Activated CD4-positive, CD25-positive, alpha-beta regulatory T cell treated with anti-CD3 and anti-CD28 coated beads, Interleukin-2, amount 50 U/mL, for 72 hours (primary cell): ENCODE measurements around the gene HAP1.
"Not testable (repeated sequence)": the region's sequence is repeated elsewhere in the genome, so short reads cannot be mapped to it uniquely, and the experiment has no call there.

ENCODE experiments used
- DNase-seq: peaks from one replicate; pipeline ENCODE4 v3.0.0; 2021

HAP1 gene, protein sequence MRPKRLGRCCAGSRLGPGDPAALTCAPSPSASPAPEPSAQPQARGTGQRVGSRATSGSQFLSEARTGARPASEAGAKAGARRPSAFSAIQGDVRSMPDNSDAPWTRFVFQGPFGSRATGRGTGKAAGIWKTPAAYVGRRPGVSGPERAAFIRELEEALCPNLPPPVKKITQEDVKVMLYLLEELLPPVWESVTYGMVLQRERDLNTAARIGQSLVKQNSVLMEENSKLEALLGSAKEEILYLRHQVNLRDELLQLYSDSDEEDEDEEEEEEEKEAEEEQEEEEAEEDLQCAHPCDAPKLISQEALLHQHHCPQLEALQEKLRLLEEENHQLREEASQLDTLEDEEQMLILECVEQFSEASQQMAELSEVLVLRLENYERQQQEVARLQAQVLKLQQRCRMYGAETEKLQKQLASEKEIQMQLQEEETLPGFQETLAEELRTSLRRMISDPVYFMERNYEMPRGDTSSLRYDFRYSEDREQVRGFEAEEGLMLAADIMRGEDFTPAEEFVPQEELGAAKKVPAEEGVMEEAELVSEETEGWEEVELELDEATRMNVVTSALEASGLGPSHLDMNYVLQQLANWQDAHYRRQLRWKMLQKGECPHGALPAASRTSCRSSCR

DNA sequence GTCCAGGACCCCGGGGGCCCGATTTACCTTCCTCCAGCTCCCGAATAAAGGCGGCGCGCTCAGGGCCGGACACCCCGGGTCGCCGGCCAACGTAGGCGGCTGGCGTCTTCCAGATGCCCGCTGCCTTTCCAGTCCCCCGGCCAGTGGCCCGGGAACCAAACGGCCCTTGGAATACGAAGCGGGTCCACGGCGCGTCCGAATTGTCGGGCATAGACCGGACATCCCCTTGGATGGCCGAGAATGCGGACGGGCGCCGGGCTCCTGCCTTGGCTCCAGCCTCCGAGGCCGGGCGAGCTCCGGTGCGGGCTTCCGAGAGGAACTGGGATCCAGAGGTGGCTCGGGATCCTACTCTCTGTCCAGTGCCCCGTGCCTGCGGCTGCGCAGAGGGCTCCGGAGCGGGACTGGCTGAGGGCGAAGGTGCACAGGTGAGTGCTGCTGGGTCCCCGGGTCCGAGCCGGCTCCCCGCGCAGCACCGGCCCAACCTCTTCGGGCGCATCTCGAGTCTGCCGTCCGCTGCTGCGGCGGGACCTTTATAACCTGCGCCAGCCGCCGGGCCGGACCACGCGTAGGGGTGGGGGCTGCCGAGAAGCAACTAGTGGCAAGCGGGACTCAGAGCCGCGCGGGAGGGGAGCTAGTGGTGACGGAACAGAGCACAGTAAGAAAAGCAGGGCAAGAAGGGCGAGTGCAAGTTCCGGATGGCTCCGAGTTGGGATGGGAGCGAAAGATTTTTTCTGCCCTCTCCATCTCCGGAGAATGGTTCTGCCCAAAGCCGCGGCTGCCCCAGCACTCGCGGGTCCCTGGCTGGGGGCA is at the start of gene HAP1:
Gene HAP1, minus strand, starts transcription at position 505 of the 810 bp plus-strand sequence. Its CDS starts 9 bp downstream, at position 496.
- peak; percentile 37 for DNase-seq

DNA sequence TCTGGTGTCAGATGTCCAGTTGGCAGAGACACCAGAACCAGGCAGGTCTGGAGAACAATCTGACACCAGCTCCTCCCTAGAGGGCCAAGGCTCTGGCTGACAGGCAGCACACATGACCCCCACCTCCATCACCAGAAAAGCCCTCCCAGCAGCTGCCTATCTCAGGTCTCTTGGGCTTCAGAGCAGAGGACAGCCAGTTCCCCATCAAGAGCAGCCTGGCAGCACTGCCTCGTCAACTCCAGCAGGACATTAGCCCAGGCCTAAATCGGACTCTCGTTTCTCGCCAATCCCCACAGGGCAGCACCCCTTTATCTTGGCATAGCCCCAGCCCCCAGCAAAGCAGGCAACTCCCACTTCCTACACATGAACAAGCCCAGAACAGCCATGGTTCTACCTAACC is 47.7 kb upstream of the HAP1 start:
- no peak for DNase-seq

DNA sequence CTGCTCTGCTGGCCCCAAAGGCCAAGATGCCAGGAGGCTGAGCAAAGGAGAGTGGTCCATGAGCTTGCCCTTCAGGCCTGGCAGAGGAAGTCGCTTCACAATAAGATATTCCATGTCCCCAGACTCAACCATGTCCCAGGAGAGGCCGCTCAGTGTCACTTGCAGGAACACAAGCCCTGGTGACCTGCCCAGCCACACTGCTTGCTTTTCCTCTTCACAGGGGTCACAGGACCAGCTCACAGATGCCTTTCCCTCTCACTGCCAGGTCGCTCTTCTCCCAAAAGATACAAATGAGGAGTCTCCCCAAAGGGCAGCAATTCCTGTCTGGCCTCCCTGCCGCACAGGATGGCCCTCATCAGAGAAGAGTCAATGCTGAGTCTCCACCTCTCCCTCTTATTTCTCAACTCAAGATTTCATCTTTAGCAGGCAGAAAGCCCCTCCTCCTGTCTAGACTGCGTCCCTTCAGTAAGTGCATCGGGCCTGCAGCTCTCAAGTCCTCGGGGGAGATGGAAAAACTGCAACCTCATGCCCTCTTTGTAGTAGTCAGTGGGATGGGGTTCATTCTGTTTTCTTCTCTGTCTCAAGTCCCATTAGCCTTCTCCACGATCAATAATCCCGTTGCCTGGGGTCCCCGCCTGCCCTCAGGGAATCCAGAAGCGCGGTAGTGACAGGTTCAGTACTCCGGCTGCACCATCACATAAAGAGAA is 47.1 kb upstream of the HAP1 start:
- DNase-seq = no peak

DNA sequence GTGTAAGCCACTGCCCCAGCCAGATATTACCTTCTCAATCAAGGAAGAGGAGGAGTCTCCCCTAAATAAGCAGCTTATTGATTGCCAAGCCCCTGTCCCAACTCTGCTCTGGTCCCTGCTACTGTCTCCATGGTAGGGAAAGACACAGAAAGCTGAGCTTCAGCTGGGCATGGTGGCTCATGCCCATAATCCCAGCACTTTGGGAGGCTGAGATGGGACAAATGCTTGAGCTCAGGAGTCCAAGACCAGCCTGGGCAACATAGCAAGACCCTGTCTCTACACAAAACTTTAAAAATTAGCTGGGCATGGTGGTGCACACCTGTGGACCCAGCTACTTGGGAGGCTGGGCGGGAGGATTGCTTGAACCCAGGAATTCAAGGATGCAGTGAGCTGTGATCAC is 45.5 kb upstream of the HAP1 start:
- DNase-seq = no peak

DNA sequence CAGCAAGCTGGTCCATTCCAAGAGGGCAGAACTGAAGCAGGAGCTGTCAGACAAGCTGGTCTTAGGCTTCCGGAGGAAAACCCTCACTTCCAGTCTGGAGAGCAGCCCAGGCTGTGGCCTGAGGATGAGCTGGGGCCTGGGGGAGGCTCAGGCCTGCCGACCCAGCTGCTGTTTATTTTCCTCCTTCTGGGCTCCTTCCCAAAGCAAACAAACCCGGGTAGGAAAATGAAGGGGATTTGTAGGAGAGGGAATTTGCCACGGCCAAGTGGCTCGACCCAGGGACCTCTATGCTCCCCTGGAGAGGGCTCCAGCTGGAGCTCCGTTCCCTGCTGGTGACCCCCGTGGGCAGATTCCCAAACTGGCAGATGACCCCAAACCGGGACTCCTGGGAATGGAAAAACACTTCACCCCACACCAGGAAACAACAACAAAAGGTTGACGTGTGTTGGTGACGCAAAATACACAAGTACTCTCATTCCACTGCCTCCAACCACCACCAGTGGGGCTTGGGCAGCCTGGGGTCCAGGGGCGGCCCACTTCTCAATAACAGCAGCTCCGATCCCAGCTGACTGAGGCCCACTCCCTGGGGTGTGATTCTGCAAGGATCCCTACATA is 43.2 kb upstream of the HAP1 start:
- DNase-seq = no peak

DNA sequence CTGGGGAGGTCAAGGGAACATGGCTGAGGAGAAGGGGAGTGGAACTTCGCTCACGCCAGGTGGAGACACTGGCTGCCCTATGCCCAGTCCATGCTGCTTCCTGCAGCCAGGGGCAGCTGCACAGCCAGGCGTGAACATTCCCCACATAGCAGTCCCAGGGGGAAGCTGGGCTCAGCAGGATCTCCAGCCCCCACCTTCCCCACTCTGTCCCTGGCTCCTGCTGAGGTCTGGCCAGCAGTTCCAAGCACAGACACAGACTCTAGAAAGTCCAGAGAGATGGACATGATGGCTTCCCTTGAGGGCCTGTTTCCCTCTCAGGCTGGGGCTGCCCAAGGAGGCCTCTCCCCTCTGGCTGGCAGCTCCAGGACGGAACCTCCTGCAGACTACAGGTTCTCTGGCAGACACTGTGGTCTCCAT is 42.7 kb upstream of the HAP1 start:
- DNase-seq = no peak

DNA sequence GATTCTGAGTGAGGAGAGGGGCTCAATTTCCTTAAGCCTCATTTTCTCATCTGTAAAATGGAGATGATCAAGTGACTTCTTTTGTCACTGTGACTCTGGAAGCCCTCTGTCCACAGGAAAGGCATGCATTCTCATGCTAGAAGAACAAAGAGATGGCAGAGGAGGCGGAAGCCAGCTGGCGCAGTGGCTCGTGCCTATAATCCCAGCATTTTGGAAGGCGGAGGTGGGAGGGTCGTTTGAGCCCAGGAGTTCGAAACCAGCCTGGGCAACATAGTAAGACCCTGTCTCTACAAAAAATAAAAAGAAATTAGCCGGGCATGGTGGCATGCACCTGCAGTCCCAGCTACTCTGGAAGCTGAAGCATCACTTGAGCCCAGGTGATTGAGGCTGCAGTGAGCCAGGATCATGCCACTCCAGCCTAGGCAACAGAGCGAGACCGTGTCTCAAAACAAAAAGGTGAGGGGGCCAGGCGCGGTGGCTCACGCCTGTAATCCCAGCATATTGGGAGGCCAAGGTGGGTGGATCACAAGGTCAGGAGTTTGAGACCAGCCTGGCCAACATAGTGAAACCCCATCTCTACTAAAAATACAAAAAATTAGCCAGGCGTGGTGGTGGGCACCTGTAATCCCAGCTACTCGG is 41.9 kb upstream of the HAP1 start:
- DNase-seq = not testable (repeated sequence)

DNA sequence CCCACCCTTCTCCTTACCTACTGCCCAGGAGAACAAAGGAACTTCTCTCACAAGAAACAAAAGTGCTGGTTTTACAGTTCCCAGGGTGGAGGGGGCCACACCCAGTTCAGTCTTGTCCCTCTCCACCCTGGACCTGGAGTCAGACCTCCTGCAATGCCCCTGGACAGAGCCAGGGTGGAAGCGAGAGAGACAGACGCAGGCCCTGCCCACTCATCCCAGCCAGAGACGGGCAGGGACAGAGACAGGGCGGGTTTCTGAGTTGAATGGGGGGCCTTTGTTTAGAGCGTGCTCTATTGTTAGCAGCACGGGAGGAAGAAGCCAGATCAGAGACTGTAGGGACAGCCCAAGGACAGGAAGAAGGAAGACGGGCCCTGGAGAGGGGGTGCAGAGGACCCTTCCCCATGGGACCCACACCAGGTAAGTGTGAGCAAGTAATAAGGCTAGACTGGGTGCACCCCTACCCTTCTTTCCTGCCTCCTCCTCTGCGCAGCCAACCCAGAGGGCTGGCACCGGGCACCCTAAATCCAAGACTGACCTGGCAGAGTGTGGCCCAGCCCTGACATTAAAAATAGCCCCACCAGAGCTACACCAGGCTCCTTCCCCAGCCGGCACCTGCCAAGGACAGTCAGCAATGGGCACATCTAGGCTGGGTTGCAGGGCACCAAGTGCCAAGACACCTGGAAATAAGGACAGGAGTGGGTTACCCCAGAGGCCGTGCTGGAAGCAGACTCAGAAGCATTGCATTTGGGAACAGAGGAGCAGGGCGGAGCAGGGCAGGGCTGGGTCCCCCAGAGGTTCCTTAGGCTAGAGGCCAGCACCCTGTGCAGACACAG is 41.2 kb upstream of the HAP1 start:
- DNase-seq = no peak

DNA sequence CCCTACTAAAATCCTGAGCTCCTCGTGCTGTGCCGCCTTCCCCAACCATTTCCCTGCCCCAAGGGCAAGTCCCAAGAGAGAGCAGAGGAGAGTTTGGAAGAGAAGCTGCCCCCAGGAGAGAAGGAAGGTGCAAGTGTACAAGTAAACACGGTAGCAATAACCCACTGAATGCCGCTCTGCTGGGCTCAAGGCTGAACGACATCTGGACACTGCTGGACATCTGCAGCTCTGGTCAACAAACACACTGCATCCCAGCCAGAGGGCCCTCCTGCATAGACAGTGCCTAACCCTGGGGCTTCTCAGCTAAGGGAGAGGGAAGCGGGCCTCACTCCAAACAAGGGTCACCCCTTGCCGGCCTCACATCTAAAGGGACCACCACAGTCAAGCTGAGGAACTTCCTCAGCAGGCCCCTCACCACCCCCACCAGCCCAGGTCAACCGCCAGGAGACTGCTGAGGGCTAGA is 39.3 kb upstream of the HAP1 start:
- no peak for DNase-seq

DNA sequence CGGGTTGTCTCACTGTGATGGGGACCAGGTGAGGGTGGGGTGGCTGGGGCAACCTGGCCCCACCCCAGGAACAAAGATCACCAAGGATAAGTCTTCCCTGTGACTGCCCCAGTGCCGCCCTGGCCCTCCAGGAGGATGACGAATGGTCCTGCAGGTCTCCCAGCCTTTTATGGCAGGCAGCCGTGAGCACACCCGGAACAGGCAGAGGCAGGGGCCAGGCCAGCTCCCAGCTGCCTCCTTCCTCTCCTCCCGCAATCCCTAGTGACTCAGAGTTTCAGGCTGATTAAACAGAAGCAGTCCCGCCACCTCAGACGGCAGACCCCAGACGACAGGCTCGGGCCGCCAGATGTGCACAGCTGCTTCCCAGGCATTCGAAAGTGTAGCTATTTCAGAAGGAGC is 38.7 kb upstream of the HAP1 start:
- no peak for DNase-seq

DNA sequence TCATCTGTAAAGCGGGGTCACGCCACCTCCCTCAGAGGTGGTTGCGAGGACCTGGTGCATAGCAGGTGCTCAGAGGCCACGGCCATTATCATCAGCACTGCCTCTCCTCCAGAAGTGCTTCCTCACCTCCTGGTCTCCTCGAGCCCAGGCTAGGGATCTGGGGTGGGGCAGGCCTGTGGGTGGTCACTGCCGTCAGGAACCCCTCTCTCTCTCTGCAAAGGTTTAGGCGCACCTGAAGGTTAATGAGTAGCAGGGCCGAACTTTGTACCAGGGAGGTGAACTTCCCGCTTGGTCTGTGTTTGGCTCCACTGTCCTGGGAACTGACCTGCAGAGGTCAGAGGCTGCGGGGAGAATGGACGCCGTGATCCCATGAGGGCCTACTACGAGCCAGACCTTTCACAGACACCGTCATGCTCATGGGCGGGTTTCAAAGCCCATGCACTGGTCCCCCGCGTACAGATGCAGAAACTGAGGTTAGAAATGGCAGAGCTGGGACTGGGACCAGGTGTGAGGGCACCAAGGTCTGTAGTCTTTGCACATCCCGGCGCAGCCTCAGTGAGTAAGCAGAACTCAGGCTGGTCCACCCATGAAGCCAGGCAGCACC is 38.2 kb upstream of the HAP1 start:
- DNase-seq = no peak

DNA sequence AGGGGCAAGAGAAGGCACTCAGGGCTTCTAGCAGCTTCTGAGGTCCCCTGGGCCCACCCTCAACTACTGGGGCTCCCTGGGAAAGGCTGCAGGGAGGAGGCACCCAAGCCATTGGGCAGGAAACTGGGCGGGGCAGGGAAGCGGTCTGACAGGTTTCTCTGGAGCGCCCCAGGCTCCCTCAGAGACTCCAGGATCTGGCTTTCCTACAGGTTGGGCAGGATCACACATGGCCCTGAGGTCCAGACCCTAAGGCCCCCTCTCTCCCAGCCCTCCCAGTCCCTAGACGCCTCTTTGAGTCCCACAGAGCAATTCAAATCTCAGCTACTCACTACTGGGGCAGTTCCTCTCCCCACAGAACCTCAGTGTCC is 37.8 kb upstream of the HAP1 start:
- no peak for DNase-seq

DNA sequence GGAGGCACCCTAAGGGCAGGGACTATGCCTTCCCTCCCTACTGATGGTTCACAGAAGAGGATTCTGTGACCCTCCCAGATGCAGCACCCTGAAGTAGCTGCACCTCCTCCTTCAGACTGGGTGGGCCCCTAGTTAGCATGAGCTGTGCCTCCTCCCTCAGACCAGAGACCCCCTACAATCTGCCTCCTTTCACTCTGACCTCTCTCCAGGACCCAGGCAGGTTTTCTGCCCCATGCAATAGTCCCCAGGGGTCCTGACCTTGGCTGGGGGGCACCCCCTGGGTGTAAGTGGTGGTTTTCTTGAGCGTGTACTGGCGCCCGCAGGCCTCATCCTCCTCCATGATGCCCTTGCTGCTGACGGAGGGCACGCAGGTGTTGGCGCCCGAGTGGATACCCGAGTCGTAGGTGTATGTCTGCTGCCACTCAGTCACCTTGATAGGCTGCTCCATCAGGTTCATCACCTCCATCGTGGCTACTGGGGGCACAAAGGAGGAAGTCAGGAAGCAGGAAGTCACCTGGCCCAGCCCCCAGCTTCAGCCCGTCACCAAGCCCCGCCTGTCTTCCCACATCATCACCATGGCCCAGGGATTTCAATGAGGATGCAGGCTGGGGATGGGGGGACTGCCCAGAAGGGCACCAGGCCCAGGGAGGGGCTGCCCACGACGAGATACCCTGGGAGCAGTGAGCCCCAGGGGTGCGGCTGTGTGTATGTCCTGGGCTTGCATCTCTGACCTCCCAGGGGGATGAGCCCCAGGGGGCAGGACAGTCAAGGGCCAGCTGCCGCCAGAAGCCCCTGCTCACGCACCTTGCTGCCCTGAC is 37.2 kb upstream of the HAP1 start:
- no peak for DNase-seq

DNA sequence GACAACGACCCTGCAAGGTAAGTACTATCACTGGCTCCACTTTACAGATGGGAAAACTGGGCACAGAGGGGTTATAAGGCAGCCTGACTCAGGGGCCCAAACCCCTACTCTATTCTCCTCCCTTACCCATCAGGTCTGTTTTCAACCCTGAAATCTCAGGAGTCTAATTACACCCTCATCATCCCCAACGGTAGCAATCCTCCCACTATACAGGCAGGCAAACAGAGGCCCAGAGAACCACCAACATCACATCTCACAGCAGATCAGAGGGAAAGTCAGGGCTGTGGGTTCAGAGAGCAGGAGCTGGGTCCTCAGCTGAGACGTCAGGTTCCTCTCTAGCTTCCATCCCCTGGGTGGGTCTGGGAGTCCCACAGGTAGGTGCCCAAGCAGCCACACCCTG is 35.5 kb upstream of the HAP1 start:
- DNase-seq = no peak

DNA sequence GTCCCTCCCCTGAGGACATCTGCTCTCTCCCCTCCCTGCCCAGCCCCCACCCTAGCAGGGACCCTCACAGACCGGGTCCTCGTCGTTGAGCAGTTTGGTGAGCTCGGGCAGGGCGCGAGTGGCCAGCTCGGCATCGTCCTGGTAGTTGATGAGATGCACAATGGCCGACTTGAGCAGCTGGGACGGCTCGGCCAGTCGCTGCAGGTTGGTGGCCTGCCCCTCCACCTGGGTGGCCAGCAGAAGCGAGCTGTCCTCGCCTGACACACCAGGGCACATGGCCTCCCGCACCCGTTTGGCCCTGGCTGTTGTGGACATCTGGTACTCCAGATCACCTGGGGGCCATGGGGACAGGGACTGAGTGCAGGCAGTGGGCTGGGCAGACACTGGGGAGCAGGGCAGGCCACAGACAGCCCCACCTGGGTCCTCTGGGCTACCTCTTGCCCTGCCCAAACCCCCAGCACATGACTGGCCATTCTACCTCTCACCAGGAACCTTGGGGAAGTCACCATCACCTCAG is 35.0 kb upstream of the HAP1 start:
- no peak for DNase-seq

DNA sequence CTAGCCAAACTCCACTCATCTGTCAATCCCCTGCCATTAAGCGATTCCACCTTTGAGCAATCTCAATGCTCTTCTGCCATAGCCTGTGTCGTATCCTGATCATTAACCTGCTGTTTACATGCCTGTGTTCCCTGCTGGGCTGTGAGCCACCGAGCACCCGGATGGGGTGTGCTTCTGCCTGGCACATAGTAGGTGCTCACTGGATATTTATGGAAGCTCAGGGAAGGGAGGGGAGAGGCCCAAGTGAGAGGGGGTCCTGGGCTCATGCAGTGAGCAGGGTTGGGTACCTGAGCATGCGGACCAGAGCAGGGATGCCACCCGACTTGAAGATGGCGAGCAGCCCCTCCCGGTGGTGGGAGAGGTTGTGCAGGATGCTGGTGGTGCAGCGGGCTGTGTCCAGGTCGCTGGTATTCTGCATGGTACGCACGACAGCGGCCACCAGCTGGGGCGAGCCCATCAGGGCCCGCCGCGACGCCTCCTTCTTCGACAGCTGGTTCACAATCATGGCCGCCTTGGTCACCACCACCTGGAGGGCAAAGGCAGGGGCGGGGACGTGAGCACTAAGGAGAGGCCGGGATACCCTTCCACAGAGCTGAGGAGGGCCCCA is 34.3 kb upstream of the HAP1 start:
- no peak for DNase-seq

DNA sequence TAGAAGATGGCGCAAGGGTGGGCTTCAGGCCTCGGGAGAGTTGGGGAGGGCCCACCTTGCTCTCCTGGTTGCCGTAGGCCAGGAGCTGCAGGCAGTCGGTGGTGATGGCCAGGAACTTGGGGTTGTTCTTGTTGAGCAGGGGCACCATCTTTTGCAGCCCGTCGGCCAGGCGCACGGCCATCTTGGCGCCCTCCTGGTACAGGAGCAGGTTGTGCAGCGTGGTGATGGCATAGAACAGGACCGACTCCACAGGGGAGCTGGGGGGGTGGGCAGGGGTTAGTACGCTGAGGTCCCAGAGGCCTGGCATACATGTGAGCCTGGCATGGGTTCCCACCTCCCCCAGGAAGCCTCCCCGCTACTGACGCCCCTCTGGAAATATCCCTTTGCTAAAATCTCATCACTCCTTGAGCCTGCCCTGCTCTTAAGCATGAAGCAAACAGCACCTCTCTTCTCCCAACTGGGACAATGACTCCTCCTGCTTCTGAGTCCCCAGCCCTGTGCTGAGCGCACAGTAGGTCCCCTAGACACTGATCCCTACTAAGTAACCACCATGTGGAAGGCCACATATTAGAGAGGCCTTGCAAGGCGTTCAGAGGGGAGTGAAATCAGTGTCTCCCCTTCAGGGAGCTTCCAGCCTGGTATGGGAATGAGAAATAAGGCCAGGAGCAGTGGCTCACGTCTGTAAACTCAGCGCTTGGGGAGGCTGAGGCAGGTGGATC is 33.0 kb upstream of the HAP1 start:
- DNase-seq = no peak

DNA sequence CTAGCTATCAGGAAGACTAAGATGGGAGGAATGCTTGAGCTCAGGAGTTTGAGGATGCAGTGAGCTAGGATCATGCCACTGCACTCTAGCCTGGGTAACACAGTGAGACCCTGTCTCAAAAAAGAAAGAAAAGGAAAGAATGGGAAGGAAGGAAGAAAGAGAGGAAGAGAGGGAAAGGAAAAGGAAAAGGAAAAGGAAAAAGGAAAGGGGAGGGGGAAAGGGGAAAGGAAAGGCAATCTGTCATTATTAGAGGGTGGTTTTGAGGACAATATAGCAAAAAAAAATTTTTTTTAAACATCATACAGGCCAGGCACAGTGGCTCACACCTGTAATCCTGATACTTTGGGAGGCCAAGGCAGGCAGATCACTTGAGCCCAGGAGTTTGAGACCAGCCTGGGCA is 31.7 kb upstream of the HAP1 start:
- no peak for DNase-seq
